GM19328 (cell line): ENCODE measurements around the gene NAALAD2.
"Not testable (repeated sequence)": the region's sequence is repeated elsewhere in the genome, so short reads cannot be mapped to it uniquely, and the experiment has no call there.

Experiments
- ATAC-seq: cut with Tn5 transposase; IDR thresholded peaks from one replicate; pipeline ENCODE4 v1.9.1; 2021; ENCODE audit warnings: mild to moderate bottlenecking, moderate library complexity; ENCODE audit not compliant: unreplicated experiment

NAALAD2 gene

GRCh38 chr11:90239967-90240636 lies 105.6 kb downstream of the NAALAD2 start:
- not testable (repeated sequence) for ATAC-seq

GRCh38 chr11:90241414-90241813 lies 107.0 kb downstream of the NAALAD2 start:
- no peak for ATAC-seq
